ENCODE measurements around the gene CSNK1E. TPM values are rescaled to one million over a fixed set of nuclear protein-coding genes. Genes with fewer than 3 reads are reported as not detected.

The CSNK1E gene
- total RNA-seq, 2 experiments from 2014 or later, result 117 to 145 TPM

- ChIA-PET POLR2A (no interaction called here), CTCF (no interaction called here)
- DNase-seq (no peak), ATAC-seq (no peak)
- H3K27ac Mint-ChIP-seq, result no peak overlapping the region
- H3K27me3 Mint-ChIP-seq, result no peaks in the 10 kb centered on the region
- peaks cover 14% of the 10 kb centered on the region for H3K36me3 Mint-ChIP-seq (ENCODE audit: low read depth)
- no peaks in the 10 kb centered on the region for H3K9me3 Mint-ChIP-seq (ENCODE audit: low read depth)
- H3K4me3 Mint-ChIP-seq, result no peak overlapping the region
- intact Hi-C loops (cut with DNase I, micrococcal nuclease), result no loop called here
- H3K4me1 Mint-ChIP-seq, result no peaks in the 10 kb centered on the region
Measured at GRCh38 chr22:38291201-38291777, 25.9 kb downstream of the CSNK1E start.

- POLR2A ChIA-PET, result no interaction called here
- H3K4me1 Mint-ChIP-seq, result no peaks in the 10 kb centered on the region
- ATAC-seq, result no peak
Measured at GRCh38 chr22:38290347-38290746, 26.9 kb downstream of the CSNK1E start.

GRCh38 chr22:38289583-38290082 is 27.6 kb downstream of the CSNK1E start:
- Mint-ChIP-seq H3K36me3 (ENCODE audit: low read depth) (peaks cover 14% of the 10 kb centered on the region), H3K4me3 (no peak overlapping the region), H3K9me3 (ENCODE audit: low read depth) (no peaks in the 10 kb centered on the region), H3K27me3 (no peaks in the 10 kb centered on the region), H3K4me1 (no peaks in the 10 kb centered on the region), H3K27ac (no peak overlapping the region)
- DNase-seq (no peak), ATAC-seq (no peak)
- CTCF ChIA-PET, result interaction anchor here (1.0 kb wide), 1 partner anchor 238 kb away, joined by 3 read pairs; no protein-coding TSS in a partner anchor
- POLR2A ChIA-PET, result no interaction called here
- intact Hi-C loops (cut with DNase I, micrococcal nuclease), result no loop called here

More at GRCh38 chr22:38290347-38290746, 26.9 kb downstream of the CSNK1E start:
- no peak overlapping the region for H3K27ac Mint-ChIP-seq
- CTCF ChIA-PET, result interaction anchor here (1.0 kb wide), 1 partner anchor 238 kb away, joined by 3 read pairs; no protein-coding TSS in a partner anchor
- no peaks in the 10 kb centered on the region for H3K9me3 Mint-ChIP-seq (ENCODE audit: low read depth)
- H3K27me3 Mint-ChIP-seq, result no peaks in the 10 kb centered on the region
- no peak for DNase-seq
- no peak overlapping the region for H3K4me3 Mint-ChIP-seq
- intact Hi-C loops (cut with DNase I, micrococcal nuclease), result no loop called here
- peaks cover 14% of the 10 kb centered on the region for H3K36me3 Mint-ChIP-seq (ENCODE audit: low read depth)

- H3K9me3 Mint-ChIP-seq (ENCODE audit: low read depth), result no peaks in the 10 kb centered on the region
- H3K27me3 Mint-ChIP-seq, result no peaks in the 10 kb centered on the region
- CTCF ChIA-PET, result no interaction called here
- no peaks in the 10 kb centered on the region for H3K4me1 Mint-ChIP-seq
- H3K4me3 Mint-ChIP-seq, result no peak overlapping the region
- no peak for ATAC-seq
- no peak for DNase-seq
- intact Hi-C loops (cut with DNase I, micrococcal nuclease), result no loop called here
- no peak overlapping the region for H3K27ac Mint-ChIP-seq
- POLR2A ChIA-PET, result no interaction called here
- peaks cover 3% of the 10 kb centered on the region for H3K36me3 Mint-ChIP-seq (ENCODE audit: low read depth)
Measured at GRCh38 chr22:38286915-38287669, 30.1 kb downstream of the CSNK1E start.

- no peaks in the 10 kb centered on the region for H3K27me3 Mint-ChIP-seq
- no peaks in the 10 kb centered on the region for H3K36me3 Mint-ChIP-seq (ENCODE audit: low read depth)
- intact Hi-C loops (cut with DNase I, micrococcal nuclease), result no loop called here
- ATAC-seq, result no peak
- H3K4me1 Mint-ChIP-seq, result no peaks in the 10 kb centered on the region
- ChIA-PET CTCF (interaction anchor here (1.0 to 1.3 kb wide), 2 partner anchors 14 to 233 kb away, joined by 3 read pairs; no protein-coding TSS in a partner anchor), POLR2A (no interaction called here)
- H3K9me3 Mint-ChIP-seq (ENCODE audit: low read depth), result no peaks in the 10 kb centered on the region
- H3K27ac Mint-ChIP-seq, result no peak overlapping the region
- H3K4me3 Mint-ChIP-seq, result no peak overlapping the region
- DNase-seq, result no peak
Measured at GRCh38 chr22:38285018-38285417, 32.2 kb downstream of the CSNK1E start.

GRCh38 chr22:38284042-38284402 is 33.2 kb downstream of the CSNK1E start:
- no peak overlapping the region for H3K4me3 Mint-ChIP-seq
- ATAC-seq, result no peak
- no peaks in the 10 kb centered on the region for H3K36me3 Mint-ChIP-seq (ENCODE audit: low read depth)
- no peaks in the 10 kb centered on the region for H3K27me3 Mint-ChIP-seq
- H3K27ac Mint-ChIP-seq, result no peak overlapping the region
- no peaks in the 10 kb centered on the region for H3K9me3 Mint-ChIP-seq (ENCODE audit: low read depth)
- CTCF ChIA-PET, result interaction anchor here (1.3 kb wide), 1 partner anchor 232 kb away, joined by 3 read pairs; no protein-coding TSS in a partner anchor
- DNase-seq, result no peak
- POLR2A ChIA-PET, result no interaction called here
- intact Hi-C loops (cut with DNase I, micrococcal nuclease), result no loop called here
- no peaks in the 10 kb centered on the region for H3K4me1 Mint-ChIP-seq

GRCh38 chr22:38282397-38282796 is 34.8 kb downstream of the CSNK1E start:
- ATAC-seq, result no peak
- intact Hi-C loops (cut with DNase I, micrococcal nuclease), result no loop called here
- H3K27ac Mint-ChIP-seq, result no peak overlapping the region
- no peaks in the 10 kb centered on the region for H3K4me1 Mint-ChIP-seq
- H3K4me3 Mint-ChIP-seq, result no peak overlapping the region
- DNase-seq, result no peak
- no peaks in the 10 kb centered on the region for H3K9me3 Mint-ChIP-seq (ENCODE audit: low read depth)
- ChIA-PET CTCF (no interaction called here), POLR2A (no interaction called here)
- no peaks in the 10 kb centered on the region for H3K27me3 Mint-ChIP-seq
- H3K36me3 Mint-ChIP-seq (ENCODE audit: low read depth), result no peaks in the 10 kb centered on the region

- Mint-ChIP-seq H3K9me3 (ENCODE audit: low read depth) (no peaks in the 10 kb centered on the region), H3K4me3 (no peak overlapping the region), H3K4me1 (peaks cover 15% of the 10 kb centered on the region), H3K36me3 (ENCODE audit: low read depth) (no peaks in the 10 kb centered on the region), H3K27me3 (no peaks in the 10 kb centered on the region), H3K27ac (no peak overlapping the region)
- ChIA-PET POLR2A (interaction anchor here (0.6 kb wide), 1 partner anchor 727 kb away, joined by 4 read pairs; no protein-coding TSS in a partner anchor), CTCF (no interaction called here)
- intact Hi-C loops (cut with DNase I, micrococcal nuclease), result no loop called here
- DNase-seq, result no peak
- no peak for ATAC-seq
Measured at GRCh38 chr22:38276166-38276565, 41.1 kb downstream of the CSNK1E start.

GRCh38 chr22:38273135-38273826 is 44.0 kb downstream of the CSNK1E start:
- DNase-seq, result peak; percentile 17
- Mint-ChIP-seq H3K9me3 (ENCODE audit: low read depth) (no peaks in the 10 kb centered on the region), H3K4me3 (peak overlapping the region; percentile 81), H3K4me1 (peaks cover 32% of the 10 kb centered on the region), H3K27ac (peak overlapping the region; percentile 89), H3K27me3 (no peaks in the 10 kb centered on the region), H3K36me3 (ENCODE audit: low read depth) (no peaks in the 10 kb centered on the region)
- POLR2A ChIA-PET, result no interaction called here
- CTCF ChIA-PET, result interaction anchor here (0.9 to 1.1 kb wide), 2 partner anchors 43 to 409 kb away, joined by 3 read pairs; partner anchors contain the start of gene TOMM22
- ATAC-seq, result peak; percentile 10
- intact Hi-C loops (cut with DNase I, micrococcal nuclease), result loop anchor here (1.0 to 5.0 kb wide), 7 partner anchors 44 to 384 kb away; partner anchors contain the start of genes CSNK1E (in 2 of the 2), CBY1 (in 1 of the 2), FAM227A (in 1 of the 2) and MAFF (in 1 of the 2)

GRCh38 chr22:38272373-38273134 is 44.7 kb downstream of the CSNK1E start, which contains the start of gene TMEM184B:
TSS of gene TMEM184B (minus strand) at chr22:38273010. CDS start at chr22:38247961, 25,049 bp downstream.
- Mint-ChIP-seq H3K4me3 (peak within 1 kb of the TSS; percentile 81), H3K27me3 (no peaks in the 10 kb centered on the region), H3K36me3 (ENCODE audit: low read depth) (peaks cover 2% of the 10 kb centered on the region), H3K9me3 (ENCODE audit: low read depth) (no peaks in the 10 kb centered on the region), H3K27ac (peak within 1 kb of the TSS; percentile 89), H3K4me1 (peaks cover 35% of the 10 kb centered on the region)
- POLR2A ChIA-PET, result no interaction called here
- DNase-seq (peak; percentile 88), ATAC-seq (peak; percentile 96)
- CTCF ChIA-PET, result interaction anchor here (0.9 kb wide), 1 partner anchor 409 kb away, joined by 3 read pairs; the partner anchor contains the start of gene TOMM22
- intact Hi-C loops (cut with DNase I, micrococcal nuclease), result loop anchor here (1.0 to 5.0 kb wide), 8 partner anchors 45 to 384 kb away; partner anchors contain the start of genes CSNK1E (in 2 of the 2), CBY1 (in 1 of the 2), FAM227A (in 1 of the 2) and MAFF (in 1 of the 2)

Data from activated CD4-positive, alpha-beta T cell treated with anti-CD3 and anti-CD28 coated beads for 36 hours (primary cell).